Right cardiac atrium (tissue), 5 donors: ENCODE data around the gene SMIM24. TPM values are rescaled to one million over a fixed set of nuclear protein-coding genes. Genes with fewer than 3 reads are reported as not detected.
"Not testable (repeated sequence)": the region's sequence is repeated elsewhere in the genome, so short reads cannot be mapped to it uniquely, and the experiment has no call there.

ENCODE experiments used
- ATAC-seq, 2 donors: fragments of 200-7000 bp; cut with Tn5 transposase; one replicate each; pipeline versions ENCODE4 v1.8.0 to v1.9.1; 2020; ENCODE audit warnings: moderate library complexity in 2 of 2, mild to moderate bottlenecking in 1 of 2
- DNase-seq, 3 donors: peaks; one replicate each; pipeline ENCODE4 v3.0.0-alpha.2; 2020
- H3K27ac ChIP-seq: one replicate; pipeline ENCODE4 v1.5.1; 2013; ENCODE audit warnings: mild to moderate bottlenecking, low read length, control low read depth, moderate library complexity
- H3K27me3 ChIP-seq: one replicate; pipeline ENCODE4 v1.6.1; 2013; ENCODE audit not compliant: control insufficient read depth, insufficient read depth
- H3K4me1 ChIP-seq: one replicate; pipeline ENCODE4 v1.6.1; 2013; ENCODE audit warnings: low read length; ENCODE audit not compliant: control insufficient read depth, insufficient read depth
- H3K4me3 ChIP-seq: one replicate; pipeline ENCODE4 v1.5.1; 2013; ENCODE audit warnings: low read length, control low read depth
- H3K9me3 ChIP-seq: one replicate; pipeline ENCODE4 v1.6.1; 2013; ENCODE audit warnings: low read length; ENCODE audit not compliant: control insufficient read depth
- WGBS: extraction: QIAGEN DNeasy Blood & Tissue Kit; methylation state at CpG from one replicate; pipeline ENCODE4 v1.1.7; 2013; 5-methylcytosine and 5-hydroxymethylcytosine counted together
- intact Hi-C, 4 donors: fragments of 100-400 bp; cut with DNase I; formaldehyde crosslinking; loops; one replicate each; pipeline versions ENCODE4 v1.11.0 to v1.14.0; 2022 to 2023
- polyA plus RNA-seq: library from polyadenylated mRNA; stranded (reverse); fragments of 200-250 nt; gene quantifications from one replicate; pipeline ENCODE4 v1.2.3, GENCODE V29; 2013
- total RNA-seq, 4 donors: library from RNA; stranded (reverse); fragmentation: NEBNext Ultra II Directional; extraction: Animal tissue kit (Norgen Biotek cat#: 25700); gene quantifications; one replicate each; pipeline ENCODE4 v1.2.1, GENCODE V29; 2021
- donor health status: healthy with polysubstance abuse.
- donor health status: DM: no; HTN: yes; CAD: no.
- donor health status: DM: no; HTN: no; CAD: no.
- donor health status: DM: no; HTN: yes; CAD: no; lungs with severe emphysema.
- donor health status: DM: yes; HTN: yes; CAD: no.

Gene SMIM24
- total and polyA plus RNA-seq, 5 donors = not detected

- WGBS = 19% methylated on average over 12 of the region's 12 CpGs
- Histone ChIP-seq H3K9me3 (no peaks in the 10 kb centered on the region), H3K27ac (peak overlapping the region; percentile 84), H3K4me1 (no peaks in the 10 kb centered on the region), H3K27me3 (no peaks in the 10 kb centered on the region), H3K4me3 (no peak overlapping the region)
- ATAC-seq (peak; percentile 76 to 93), DNase-seq (peak; percentile 77 to 87 (median 86))
- intact Hi-C loops = no loop called here
Observed at GRCh38 chr19:3450796-3451411, 29.4 kb downstream of the SMIM24 start.

GRCh38 chr19:3448616-3449334 lies 31.6 kb downstream of the SMIM24 start:
- Histone ChIP-seq H3K4me3 (no peak overlapping the region), H3K27me3 (no peaks in the 10 kb centered on the region), H3K9me3 (no peaks in the 10 kb centered on the region), H3K27ac (no peak overlapping the region), H3K4me1 (peaks cover 9% of the 10 kb centered on the region)
- intact Hi-C loops = no loop called here
- WGBS = 92% methylated on average over 28 of the region's 28 CpGs
- DNase-seq (no peak), ATAC-seq (no peak)

GRCh38 chr19:3446657-3447056 lies 33.7 kb downstream of the SMIM24 start:
- H3K27ac ChIP-seq, DNase-seq, H3K27me3 ChIP-seq, H3K9me3 ChIP-seq, ATAC-seq, intact Hi-C loops, H3K4me3 ChIP-seq: not testable (repeated sequence)
- peaks cover 12% of the 10 kb centered on the region for H3K4me1 ChIP-seq
- 91% methylated on average over 4 of the region's 4 CpGs for WGBS

- intact Hi-C loops = no loop called here
- Histone ChIP-seq H3K4me3 (no peak overlapping the region), H3K4me1 (peaks cover 12% of the 10 kb centered on the region), H3K9me3 (no peaks in the 10 kb centered on the region), H3K27me3 (no peaks in the 10 kb centered on the region), H3K27ac (no peak overlapping the region)
- 53% methylated on average over 24 of the region's 24 CpGs for WGBS
- no peak for DNase-seq
- peak; percentile 1 for ATAC-seq
Observed at GRCh38 chr19:3444695-3445234, 35.6 kb downstream of the SMIM24 start.

GRCh38 chr19:3443840-3444694 lies 36.3 kb downstream of the SMIM24 start:
- no peaks in the 10 kb centered on the region for H3K27me3 ChIP-seq
- DNase-seq = peak; percentile 73 to 90 (median 88)
- WGBS = 26% methylated on average over 33 of the region's 33 CpGs
- peaks cover 12% of the 10 kb centered on the region for H3K4me1 ChIP-seq
- H3K27ac ChIP-seq = peak overlapping the region; percentile 76
- H3K4me3 ChIP-seq = no peak overlapping the region
- intact Hi-C loops = no loop called here
- peak; percentile 82 to 85 for ATAC-seq
- H3K9me3 ChIP-seq = no peaks in the 10 kb centered on the region

GRCh38 chr19:3442487-3443071 lies 37.7 kb downstream of the SMIM24 start:
- 84% methylated on average over 15 of the region's 15 CpGs for WGBS
- no peaks in the 10 kb centered on the region for H3K9me3 ChIP-seq
- no peak overlapping the region for H3K27ac ChIP-seq
- no peaks in the 10 kb centered on the region for H3K27me3 ChIP-seq
- no peak overlapping the region for H3K4me3 ChIP-seq
- ATAC-seq = no peak
- peaks cover 12% of the 10 kb centered on the region for H3K4me1 ChIP-seq
- peak in 1 of 3 donors; percentile 51 for DNase-seq
- intact Hi-C loops = no loop called here

GRCh38 chr19:3441986-3442329 lies 38.4 kb downstream of the SMIM24 start:
- no peaks in the 10 kb centered on the region for H3K27me3 ChIP-seq
- ATAC-seq = no peak
- H3K4me1 ChIP-seq = peaks cover 12% of the 10 kb centered on the region

GRCh38 chr19:3441089-3441985 lies 39.0 kb downstream of the SMIM24 start:
- no peak overlapping the region for H3K4me3 ChIP-seq
- H3K4me1 ChIP-seq = peaks cover 12% of the 10 kb centered on the region
- peak in 1 of 2 donors; percentile 3 for ATAC-seq
- intact Hi-C loops = no loop called here
- H3K9me3 ChIP-seq = no peaks in the 10 kb centered on the region
- H3K27ac ChIP-seq = no peak overlapping the region
- H3K27me3 ChIP-seq = no peaks in the 10 kb centered on the region
- 70% methylated on average over 25 of the region's 25 CpGs for WGBS
- peak in 2 of 3 donors; percentile 55 to 59 for DNase-seq

More at GRCh38 chr19:3441986-3442329, 38.4 kb downstream of the SMIM24 start:
- WGBS = 64% methylated on average over 14 of the region's 14 CpGs
- Histone ChIP-seq H3K27ac (no peak overlapping the region), H3K4me3 (no peak overlapping the region), H3K9me3 (no peaks in the 10 kb centered on the region)
- DNase-seq = no peak
- intact Hi-C loops = no loop called here

GRCh38 chr19:3440082-3440481 lies 40.2 kb downstream of the SMIM24 start:
- ATAC-seq = no peak

More at GRCh38 chr19:3440082-3440481, 40.2 kb downstream of the SMIM24 start:
- 74% methylated on average over 13 of the region's 13 CpGs for WGBS
- DNase-seq = peak in 2 of 3 donors; percentile 76 to 82
- peaks cover 10% of the 10 kb centered on the region for H3K4me1 ChIP-seq
- no peaks in the 10 kb centered on the region for H3K27me3 ChIP-seq
- no peaks in the 10 kb centered on the region for H3K9me3 ChIP-seq
- H3K4me3 ChIP-seq = no peak overlapping the region
- intact Hi-C loops = no loop called here
- H3K27ac ChIP-seq = no peak overlapping the region
